GM21786 (cell line): ENCODE data around the gene GIMAP8.
"Not testable (repeated sequence)": the region's sequence is repeated elsewhere in the genome, so short reads cannot be mapped to it uniquely, and the experiment has no call there.

Experiments used
- ATAC-seq: cut with Tn5 transposase; IDR thresholded peaks from one replicate; pipeline ENCODE4 v1.9.1; 2021; ENCODE audit not compliant: unreplicated experiment

Gene GIMAP8

GRCh38 chr7:150461520-150461919 lies 11.1 kb downstream of the GIMAP8 start:
- no peak for ATAC-seq

GRCh38 chr7:150462413-150462812 lies 12.0 kb downstream of the GIMAP8 start:
- no peak for ATAC-seq

GRCh38 chr7:150463461-150463860 lies 13.0 kb downstream of the GIMAP8 start:
- ATAC-seq, result no peak

- ATAC-seq, result no peak
These were observed 14.5 kb downstream of the GIMAP8 start for GRCh38 chr7:150464962-150465361.

- no peak for ATAC-seq
These were observed 15.0 kb downstream of the GIMAP8 start for GRCh38 chr7:150465414-150465813.

GRCh38 chr7:150466477-150466876 lies 16.0 kb downstream of the GIMAP8 start:
- no peak for ATAC-seq

- no peak for ATAC-seq
These were observed 17.8 kb downstream of the GIMAP8 start for GRCh38 chr7:150468241-150468640.

- ATAC-seq, result no peak
These were observed 21.5 kb downstream of the GIMAP8 start for GRCh38 chr7:150471886-150472285.

- ATAC-seq, result no peak
These were observed 23.5 kb downstream of the GIMAP8 start for GRCh38 chr7:150473902-150474301.

- no peak for ATAC-seq
These were observed 25.9 kb downstream of the GIMAP8 start for GRCh38 chr7:150476285-150476684.

GRCh38 chr7:150476819-150477631 lies 26.6 kb downstream of the GIMAP8 start:
- ATAC-seq, result no peak

GRCh38 chr7:150479023-150479716 lies 28.7 kb downstream of the GIMAP8 start:
- no peak for ATAC-seq

GRCh38 chr7:150481186-150481920 lies 30.9 kb downstream of the GIMAP8 start:
- ATAC-seq, result no peak

- no peak for ATAC-seq
These were observed 31.5 kb downstream of the GIMAP8 start for GRCh38 chr7:150481922-150482321.

- ATAC-seq, result not testable (repeated sequence)
These were observed 33.1 kb downstream of the GIMAP8 start for GRCh38 chr7:150483514-150483913.

GRCh38 chr7:150484071-150484470 lies 33.6 kb downstream of the GIMAP8 start:
- ATAC-seq, result not testable (repeated sequence)

GRCh38 chr7:150487625-150488024 lies 37.2 kb downstream of the GIMAP8 start:
- no peak for ATAC-seq

GRCh38 chr7:150489782-150490181 lies 39.4 kb downstream of the GIMAP8 start:
- ATAC-seq, result no peak

- ATAC-seq, result not testable (repeated sequence)
These were observed 43.0 kb downstream of the GIMAP8 start for GRCh38 chr7:150493442-150493841.

- no peak for ATAC-seq
These were observed 52.1 kb downstream of the GIMAP8 start for GRCh38 chr7:150502519-150502918.

GRCh38 chr7:150503155-150503554 lies 52.7 kb downstream of the GIMAP8 start:
- no peak for ATAC-seq

GRCh38 chr7:150503581-150503980 lies 53.2 kb downstream of the GIMAP8 start:
- ATAC-seq, result no peak
